H1 (cell line): ENCODE measurements around the gene GLYR1. TPM values are rescaled to one million over a fixed set of nuclear protein-coding genes. Genes with fewer than 3 reads are reported as not detected.

ENCODE experiments used
- polyA plus RNA-seq, 7 experiments: library from polyadenylated mRNA; depleted of rRNA in 3 of 7; stranded (reverse) in 5 of 7; unstranded in 2 of 7; fragments of >200 nt in 5 of 7; fragments of 200-250 nt in 2 of 7; gene quantifications; 1 replicate in 5 of 7; 2 replicates in 1 of 7; 4 replicates in 1 of 7; pipeline versions ENCODE4 v1.2.1 to v1.2.3, GENCODE V29; 2011 to 2013; ENCODE audit warnings: missing spikeins in 2 of 7, mixed read lengths in 2 of 7
- small RNA-seq: library from polyadenylated mRNA; stranded (forward); fragments of <200 nt; extraction: miRNeasy Mini kit (QIAGEN cat#:217004); gene quantifications from one replicate; pipeline ENCODE3, GENCODE V24; 2013; ENCODE audit not compliant: insufficient read depth
- total RNA-seq: library from RNA; stranded (reverse); fragmentation: NEBNext Ultra II Directional; extraction: Animal tissue kit (Norgen Biotek cat#: 25700); gene quantifications from 2 replicates; pipeline ENCODE4 v1.2.1, GENCODE V29; 2021

Gene GLYR1
- total and polyA plus RNA-seq, 2 of the 8 experiments (the other 6 are each of a cell fraction or from before 2014, with no cell fraction given): 50.2 to 115 TPM

Small RNA genes lying within 50 kb of the gene (small RNA-seq; reads per million reads assigned to genes)
- not detected for gene RF00017

Other genes starting within 250 kb of the GLYR1 start
- 52.2 and 62.0 TPM in 2 replicates for gene UBALD1, start 232.4 kb downstream of the GLYR1 start, total RNA-seq
- gene UBALD1, start 232.4 kb downstream of the GLYR1 start, polyA plus RNA-seq (2011; rRNA removed): 28.6 and 48.9 TPM in 2 replicates
- gene MGRN1, start 222.5 kb downstream of the GLYR1 start, total RNA-seq: 79.4 and 82.3 TPM in 2 replicates
- gene MGRN1, start 222.5 kb downstream of the GLYR1 start, polyA plus RNA-seq (2011; rRNA removed): 15.0 and 30.1 TPM in 2 replicates
- gene NUDT16L1, start 153.7 kb downstream of the GLYR1 start, total RNA-seq: 34.8 and 41.3 TPM in 2 replicates
- gene NUDT16L1, start 153.7 kb downstream of the GLYR1 start, polyA plus RNA-seq (2011; rRNA removed): 77.3 and 112 TPM in 2 replicates
- 23.9 and 27.5 TPM in 2 replicates for gene ANKS3, start 113.0 kb downstream of the GLYR1 start, total RNA-seq
- 15.5 and 23.9 TPM in 2 replicates for gene ANKS3, start 113.0 kb downstream of the GLYR1 start, polyA plus RNA-seq (2011; rRNA removed)
- 0.17 TPM in 1 of 2 replicates, not detected in the other for gene DNAAF8, start 112.8 kb downstream of the GLYR1 start, total RNA-seq
- gene DNAAF8, start 112.8 kb downstream of the GLYR1 start, polyA plus RNA-seq (2011; rRNA removed): 0.39 and 0.58 TPM in 2 replicates
- gene ZNF500, start 80.1 kb downstream of the GLYR1 start, total RNA-seq: 10.4 and 13.4 TPM in 2 replicates
- 10.3 and 11.8 TPM in 2 replicates for gene ZNF500, start 80.1 kb downstream of the GLYR1 start, polyA plus RNA-seq (2011; rRNA removed)
- gene SEPTIN12, start 58.9 kb downstream of the GLYR1 start, total RNA-seq: not detected in 2 replicates
- gene SEPTIN12, start 58.9 kb downstream of the GLYR1 start, polyA plus RNA-seq (2011; rRNA removed): 0.08 and 0.24 TPM in 2 replicates
- gene SMIM22, start 51.9 kb downstream of the GLYR1 start, total RNA-seq: not detected in 2 replicates
- not detected in 2 replicates for gene SMIM22, start 51.9 kb downstream of the GLYR1 start, polyA plus RNA-seq (2011; rRNA removed)
- 27.4 and 29.9 TPM in 2 replicates for gene ROGDI, start 44.7 kb downstream of the GLYR1 start, total RNA-seq
- 68.4 and 95.2 TPM in 2 replicates for gene ROGDI, start 44.7 kb downstream of the GLYR1 start, polyA plus RNA-seq (2011; rRNA removed)
- gene UBN1, start 193 bp upstream of the GLYR1 start, total RNA-seq: 37.0 and 37.6 TPM in 2 replicates
- gene UBN1, start 193 bp upstream of the GLYR1 start, polyA plus RNA-seq (2011; rRNA removed): 16.2 and 27.4 TPM in 2 replicates
- gene PPL, start 89.9 kb upstream of the GLYR1 start, total RNA-seq: 28.8 and 29.5 TPM in 2 replicates
- 11.3 and 15.8 TPM in 2 replicates for gene PPL, start 89.9 kb upstream of the GLYR1 start, polyA plus RNA-seq (2011; rRNA removed)
- 3.0 and 3.2 TPM in 2 replicates for gene SEC14L5, start 111.0 kb upstream of the GLYR1 start, total RNA-seq
- 1.9 and 2.1 TPM in 2 replicates for gene SEC14L5, start 111.0 kb upstream of the GLYR1 start, polyA plus RNA-seq (2011; rRNA removed)
- gene NAGPA, start 186.6 kb upstream of the GLYR1 start, total RNA-seq: 13.2 and 13.6 TPM in 2 replicates
- 10.1 and 13.6 TPM in 2 replicates for gene NAGPA, start 186.6 kb upstream of the GLYR1 start, polyA plus RNA-seq (2011; rRNA removed)
- 6.7 and 10.6 TPM in 2 replicates for gene C16orf89, start 218.7 kb upstream of the GLYR1 start, total RNA-seq
- gene C16orf89, start 218.7 kb upstream of the GLYR1 start, polyA plus RNA-seq (2011; rRNA removed): 9.9 and 11.0 TPM in 2 replicates
- 34.8 and 35.7 TPM in 2 replicates for gene ALG1, start 224.6 kb upstream of the GLYR1 start, total RNA-seq
- 45.7 and 46.5 TPM in 2 replicates for gene ALG1, start 224.6 kb upstream of the GLYR1 start, polyA plus RNA-seq (2011; rRNA removed)